Peyer's patch (tissue), 4 donors: ENCODE measurements around the gene ZCCHC3.

ENCODE experiments used
- CTCF ChIP-seq, 6 experiments: fragments of 450-650 bp in 4 of 6; fragments of 200-600 bp in 2 of 6; sonication (generic) in 1 of 6; IDR thresholded peaks; one replicate each; pipeline ENCODE4 v1.5.1; 2017 to 2019; ENCODE audit warnings: antibody characterized with exemption in 6 of 6, mild to moderate bottlenecking in 3 of 6, moderate library complexity in 1 of 6
- POLR2A ChIP-seq, 2 donors: fragments of 450-650 bp; IDR thresholded peaks; one replicate each; pipeline ENCODE4 v1.5.1; 2017; ENCODE audit warnings: antibody characterized with exemption in 2 of 2, mild to moderate bottlenecking in 2 of 2, moderate library complexity in 2 of 2

- TF ChIP-seq CTCF (IDR thresholded peaks at IDR 0.05): no peak
- no peak for TF ChIP-seq POLR2A (IDR thresholded peaks at IDR 0.05)
Measured at GRCh38 chr20:328975-329695, 31.8 kb downstream of the ZCCHC3 start.
